Stimulated activated naive CD8-positive, alpha-beta T cell treated with anti-CD3 and anti-CD28 coated beads, Interleukin-15, Interleukin-2, amounts not matched to agents 100 ng/mL and 50 ng/mL, for 24 hours (primary cell): Measurements from ENCODE around the gene KCNH4.
"Not testable (repeated sequence)": the region's sequence is repeated elsewhere in the genome, so short reads cannot be mapped to it uniquely, and the experiment has no call there.

Experiments used
- H3K27ac Mint-ChIP-seq: one replicate; pipeline ENCODE4 v1.8.0; 2021; ENCODE audit warnings: mild to moderate bottlenecking, mixed read lengths
- H3K27me3 Mint-ChIP-seq: one replicate; pipeline ENCODE4 v1.8.0; 2021; ENCODE audit warnings: mixed read lengths
- H3K36me3 Mint-ChIP-seq: one replicate; pipeline ENCODE4 v1.8.0; 2021; ENCODE audit warnings: low read depth, mixed read lengths
- H3K4me1 Mint-ChIP-seq: one replicate; pipeline ENCODE4 v1.8.0; 2021; ENCODE audit warnings: low read depth, mixed read lengths
- H3K4me3 Mint-ChIP-seq: one replicate; pipeline ENCODE4 v1.8.0; 2021; ENCODE audit warnings: mild to moderate bottlenecking, mixed read lengths
- H3K9me3 Mint-ChIP-seq: one replicate; pipeline ENCODE4 v1.8.0; 2021; ENCODE audit warnings: mixed read lengths

Gene KCNH4

DNA sequence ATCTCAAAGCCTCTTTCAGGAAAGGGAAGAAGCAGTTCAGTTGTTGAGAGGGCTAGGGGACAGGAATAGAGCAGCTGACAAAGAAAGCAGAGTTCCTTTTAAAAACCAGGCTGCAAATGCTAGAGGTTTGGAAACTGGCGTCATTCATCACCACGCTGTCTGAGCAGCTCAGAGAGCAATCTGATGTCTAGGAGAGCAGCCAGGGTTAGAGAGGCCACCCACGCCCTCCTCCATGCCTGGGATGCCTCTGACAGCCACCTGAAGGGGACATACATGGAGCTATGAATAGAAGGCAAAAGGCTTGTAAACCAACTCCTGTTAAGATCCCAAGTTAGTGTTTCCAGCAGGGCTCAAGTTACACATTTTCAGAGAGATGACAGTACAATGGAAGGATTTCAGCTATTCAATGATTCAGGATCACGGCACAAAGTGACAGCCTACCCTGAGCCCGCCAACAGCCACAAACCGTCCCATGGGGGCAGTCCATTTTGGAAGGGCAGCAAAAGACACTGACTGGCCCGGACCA, 38.5 kb downstream of the KCNH4 start:
- Mint-ChIP-seq H3K4me3 (no peak overlapping the region), H3K36me3 (peaks cover 32% of the 10 kb centered on the region), H3K4me1 (peaks cover 21% of the 10 kb centered on the region), H3K27me3 (no peaks in the 10 kb centered on the region), H3K9me3 (no peaks in the 10 kb centered on the region), H3K27ac (no peak overlapping the region)

GRCh38 chr17:42141382-42141781, 39.6 kb downstream of the KCNH4 start:
- Mint-ChIP-seq H3K4me3 (no peak overlapping the region), H3K27ac (no peak overlapping the region), H3K36me3 (peaks cover 38% of the 10 kb centered on the region), H3K4me1 (peaks cover 27% of the 10 kb centered on the region), H3K27me3 (no peaks in the 10 kb centered on the region), H3K9me3 (no peaks in the 10 kb centered on the region)

DNA sequence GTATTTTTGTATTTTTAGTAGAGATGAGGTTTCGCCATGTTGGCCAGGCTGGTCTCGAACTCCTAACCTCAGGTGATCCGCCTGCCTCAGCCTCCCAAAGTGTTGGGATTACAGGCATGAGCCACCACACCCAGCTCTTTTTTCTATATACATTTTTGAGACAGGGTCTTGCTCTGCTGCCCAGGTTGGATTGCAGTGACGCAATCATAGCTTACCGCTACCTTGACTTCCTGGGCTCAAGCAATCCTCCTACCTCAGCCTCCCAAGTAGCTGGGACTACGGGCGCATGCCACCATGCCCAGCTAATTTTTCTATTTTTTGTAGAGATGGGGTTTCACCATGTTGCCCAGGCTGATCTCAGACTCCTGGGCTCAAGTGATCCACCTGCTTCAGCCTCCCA, 40.3 kb downstream of the KCNH4 start:
- Mint-ChIP-seq H3K4me1 (peaks cover 33% of the 10 kb centered on the region), H3K36me3 (peaks cover 37% of the 10 kb centered on the region)
- not testable (repeated sequence) for H3K27ac Mint-ChIP-seq, H3K27me3 Mint-ChIP-seq, H3K9me3 Mint-ChIP-seq, H3K4me3 Mint-ChIP-seq

GRCh38 chr17:42138749-42139492, 42.0 kb downstream of the KCNH4 start:
- H3K36me3 Mint-ChIP-seq = peaks cover 40% of the 10 kb centered on the region
- H3K27ac Mint-ChIP-seq = no peak overlapping the region
- H3K4me3 Mint-ChIP-seq = no peak overlapping the region

GRCh38 chr17:42136654-42137051, 44.3 kb downstream of the KCNH4 start:
- Mint-ChIP-seq H3K4me1 (peaks cover 52% of the 10 kb centered on the region), H3K36me3 (peaks cover 27% of the 10 kb centered on the region), H3K27me3 (no peaks in the 10 kb centered on the region), H3K9me3 (no peaks in the 10 kb centered on the region), H3K4me3 (no peak overlapping the region), H3K27ac (no peak overlapping the region)

More at GRCh38 chr17:42138749-42139492, 42.0 kb downstream of the KCNH4 start:
- Mint-ChIP-seq H3K27me3 (no peaks in the 10 kb centered on the region), H3K4me1 (peaks cover 44% of the 10 kb centered on the region), H3K9me3 (no peaks in the 10 kb centered on the region)

DNA sequence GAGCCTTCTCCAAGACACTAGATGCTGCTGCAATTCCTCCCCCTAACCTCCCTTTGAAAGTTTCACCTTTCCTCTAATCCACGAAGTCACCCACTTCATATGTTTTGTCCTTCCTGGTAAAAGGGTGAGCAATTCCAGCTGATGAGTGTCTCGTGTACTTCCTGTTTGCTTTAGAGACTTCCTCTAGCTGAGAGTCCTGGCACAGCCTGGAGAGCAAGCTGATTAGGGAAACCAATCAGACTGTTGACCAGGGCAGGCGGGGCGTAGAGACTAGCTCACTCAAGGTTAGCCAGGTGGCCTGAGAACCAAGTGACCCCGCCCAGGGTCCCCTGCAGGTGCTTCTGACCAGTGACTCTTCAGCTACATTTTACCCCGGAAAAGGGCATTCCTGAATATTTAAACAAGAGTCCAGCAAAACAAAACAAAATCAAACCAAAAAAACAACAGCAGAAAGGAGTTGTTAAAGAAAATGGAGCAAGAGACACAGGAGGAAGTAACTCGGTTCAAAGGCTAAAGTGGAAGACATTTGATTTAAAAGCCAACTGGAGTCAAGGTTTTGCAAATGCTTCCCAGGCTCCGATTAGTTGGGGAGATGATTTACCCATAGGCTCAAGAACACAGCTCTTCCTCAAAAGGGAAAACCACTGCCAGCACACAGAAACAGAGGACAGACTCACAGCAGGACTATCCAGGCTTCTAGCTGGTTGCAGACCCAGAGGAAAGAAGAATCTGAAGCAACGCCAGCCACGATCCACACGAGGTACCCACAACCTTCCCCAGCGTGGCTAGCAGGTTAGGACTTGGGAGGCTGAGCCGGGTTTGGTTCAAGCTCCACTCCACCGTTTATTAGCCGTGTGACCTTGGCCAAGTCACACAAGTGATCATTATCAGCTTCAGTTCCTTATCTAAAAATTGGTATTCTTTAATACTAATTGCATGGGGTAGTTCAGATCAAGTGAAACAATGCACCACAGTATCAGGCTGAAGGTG, 45.0 kb downstream of the KCNH4 start:
- no peaks in the 10 kb centered on the region for H3K27me3 Mint-ChIP-seq
- peak overlapping the region; percentile 26 for H3K27ac Mint-ChIP-seq
- H3K4me1 Mint-ChIP-seq = peaks cover 58% of the 10 kb centered on the region
- no peaks in the 10 kb centered on the region for H3K9me3 Mint-ChIP-seq
- H3K4me3 Mint-ChIP-seq = no peak overlapping the region
- H3K36me3 Mint-ChIP-seq = peaks cover 25% of the 10 kb centered on the region

- Mint-ChIP-seq H3K27me3 (no peaks in the 10 kb centered on the region), H3K9me3 (no peaks in the 10 kb centered on the region), H3K4me3 (no peak overlapping the region), H3K4me1 (peaks cover 61% of the 10 kb centered on the region), H3K36me3 (peaks cover 30% of the 10 kb centered on the region), H3K27ac (peak overlapping the region; percentile 26)
These were observed 45.8 kb downstream of the KCNH4 start for GRCh38 chr17:42135151-42135550.

GRCh38 chr17:42133461-42134041, 47.4 kb downstream of the KCNH4 start:
- peak overlapping the region; percentile 25 for H3K4me3 Mint-ChIP-seq

DNA sequence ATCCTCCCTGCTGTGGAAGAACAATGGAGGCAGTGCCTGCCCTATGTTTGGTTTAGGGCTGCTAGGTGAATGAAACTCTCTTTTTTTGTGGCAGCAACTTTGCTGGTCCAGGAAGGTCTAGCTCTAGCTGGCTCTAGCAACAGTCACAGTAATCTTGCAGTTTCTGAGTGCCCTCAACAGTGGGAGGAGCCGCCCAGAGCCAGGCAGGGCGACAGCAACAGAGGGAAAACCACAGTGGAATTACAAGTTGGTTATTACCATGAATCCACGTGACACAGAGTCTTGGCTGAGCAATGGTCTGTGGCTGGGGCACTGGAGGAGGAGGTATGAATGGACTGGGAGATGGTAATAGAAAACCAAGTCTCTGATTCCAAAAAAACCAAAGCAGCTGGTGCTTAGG, 48.0 kb downstream of the KCNH4 start:
- Mint-ChIP-seq H3K4me1 (peaks cover 69% of the 10 kb centered on the region), H3K36me3 (peaks cover 45% of the 10 kb centered on the region), H3K9me3 (no peaks in the 10 kb centered on the region), H3K27me3 (no peaks in the 10 kb centered on the region), H3K4me3 (peak overlapping the region; percentile 25), H3K27ac (peak overlapping the region; percentile 82)

More at GRCh38 chr17:42133461-42134041, 47.4 kb downstream of the KCNH4 start:
- H3K4me1 Mint-ChIP-seq = peaks cover 65% of the 10 kb centered on the region
- peaks cover 41% of the 10 kb centered on the region for H3K36me3 Mint-ChIP-seq
- no peaks in the 10 kb centered on the region for H3K27me3 Mint-ChIP-seq
- H3K9me3 Mint-ChIP-seq = no peaks in the 10 kb centered on the region
- peak overlapping the region; percentile 82 for H3K27ac Mint-ChIP-seq

- no peak overlapping the region for H3K4me3 Mint-ChIP-seq
These were observed 48.9 kb downstream of the KCNH4 start for GRCh38 chr17:42131981-42132432.

DNA sequence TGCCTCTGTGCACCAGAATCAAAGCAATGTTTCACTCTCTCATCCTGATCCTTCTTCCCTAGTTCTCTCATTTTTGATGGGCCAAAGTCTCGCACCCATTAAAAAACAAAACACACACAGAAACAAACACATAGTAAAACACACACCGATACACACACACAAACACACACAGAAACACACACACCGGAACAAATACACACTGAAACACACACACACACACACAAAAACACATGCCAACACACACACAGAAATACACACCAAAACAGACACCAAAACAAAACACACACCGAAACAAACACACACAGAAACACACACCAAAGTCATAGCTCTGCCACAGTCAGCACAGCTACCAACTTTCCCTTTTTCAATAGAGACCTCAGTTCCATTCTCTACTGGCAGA, 49.7 kb downstream of the KCNH4 start:
- Mint-ChIP-seq H3K4me3 (no peak overlapping the region), H3K27me3 (no peaks in the 10 kb centered on the region), H3K27ac (peak overlapping the region; percentile 13), H3K4me1 (peaks cover 61% of the 10 kb centered on the region), H3K9me3 (no peaks in the 10 kb centered on the region), H3K36me3 (peaks cover 47% of the 10 kb centered on the region)

More at GRCh38 chr17:42131981-42132432, 48.9 kb downstream of the KCNH4 start:
- H3K27me3 Mint-ChIP-seq = no peaks in the 10 kb centered on the region
- H3K9me3 Mint-ChIP-seq = no peaks in the 10 kb centered on the region
- H3K36me3 Mint-ChIP-seq = peaks cover 46% of the 10 kb centered on the region
- H3K27ac Mint-ChIP-seq = no peak overlapping the region
- H3K4me1 Mint-ChIP-seq = peaks cover 69% of the 10 kb centered on the region

DNA sequence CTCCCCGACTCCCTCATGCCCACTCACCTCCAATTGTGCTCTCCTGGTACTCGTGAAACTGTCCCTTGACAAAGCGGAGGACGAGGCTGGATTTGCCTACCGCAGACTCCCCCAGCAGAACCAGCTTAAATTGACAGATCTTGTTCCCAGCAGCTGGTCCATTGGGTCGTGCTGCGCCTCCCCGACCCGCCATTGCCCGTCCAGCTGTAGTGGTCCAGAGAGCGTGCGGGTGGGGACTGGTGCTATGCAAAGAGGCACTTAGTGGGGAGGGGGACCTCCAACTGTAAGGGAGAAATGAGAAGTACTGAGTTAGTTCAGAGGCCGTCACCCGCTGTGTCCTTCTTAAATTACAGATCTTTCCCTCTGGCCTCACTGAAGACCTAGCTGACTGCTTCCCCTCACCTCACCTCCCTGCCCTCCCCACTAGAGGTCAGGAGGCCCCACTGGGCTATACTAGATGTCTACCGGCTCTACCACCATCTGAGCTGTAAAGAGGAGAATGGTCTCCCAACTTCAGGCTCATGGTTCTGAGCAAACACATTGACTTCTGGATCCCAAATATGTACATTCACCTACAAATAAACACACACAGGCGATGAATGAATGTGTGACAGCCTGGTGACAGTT, 50.5 kb downstream of the KCNH4 start:
- Mint-ChIP-seq H3K4me1 (peaks cover 53% of the 10 kb centered on the region), H3K27ac (peak overlapping the region; percentile 58), H3K9me3 (no peaks in the 10 kb centered on the region), H3K36me3 (peaks cover 49% of the 10 kb centered on the region), H3K27me3 (no peaks in the 10 kb centered on the region), H3K4me3 (no peak overlapping the region)

- peaks cover 45% of the 10 kb centered on the region for H3K4me1 Mint-ChIP-seq
- no peak overlapping the region for H3K4me3 Mint-ChIP-seq
- H3K36me3 Mint-ChIP-seq = peaks cover 43% of the 10 kb centered on the region
- H3K27ac Mint-ChIP-seq = peak overlapping the region; percentile 61
- H3K9me3 Mint-ChIP-seq = no peaks in the 10 kb centered on the region
- H3K27me3 Mint-ChIP-seq = no peaks in the 10 kb centered on the region
These were observed 51.7 kb downstream of the KCNH4 start for GRCh38 chr17:42129109-42129837.

DNA sequence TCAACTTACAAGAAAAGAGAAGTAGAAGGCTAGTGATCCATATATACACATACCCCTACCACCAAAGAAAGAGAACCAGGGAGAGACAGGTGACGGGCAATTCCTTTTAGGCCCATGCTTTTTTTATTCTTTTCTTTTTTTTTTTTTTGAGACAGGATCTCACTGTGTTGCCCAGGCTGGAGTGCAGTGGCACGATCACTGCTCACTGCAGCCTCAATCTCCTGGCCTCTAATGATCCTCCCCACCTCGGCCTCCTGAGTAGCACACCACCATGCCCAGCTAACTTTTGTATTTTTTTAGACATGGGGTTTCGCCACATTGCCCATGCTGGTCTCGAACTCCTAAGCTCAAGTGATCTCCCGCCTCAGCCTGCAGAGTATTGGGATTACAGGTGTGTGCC, 53.5 kb downstream of the KCNH4 start:
- no peak overlapping the region for H3K4me3 Mint-ChIP-seq
- peaks cover 27% of the 10 kb centered on the region for H3K4me1 Mint-ChIP-seq
- peaks cover 43% of the 10 kb centered on the region for H3K36me3 Mint-ChIP-seq
- no peaks in the 10 kb centered on the region for H3K9me3 Mint-ChIP-seq
- peak overlapping the region; percentile 14 for H3K27ac Mint-ChIP-seq
- H3K27me3 Mint-ChIP-seq = no peaks in the 10 kb centered on the region
